Ascending aorta (tissue), 2 donors: ENCODE results near the gene KCNMA1. TPM values are rescaled to one million over a fixed set of nuclear protein-coding genes. Genes with fewer than 3 reads are reported as not detected.

Source experiments
- DNase-seq, 2 donors: peaks; one replicate each; pipeline ENCODE4 v3.0.0-alpha.2; 2019; ENCODE audit warnings: low spot score in 2 of 2
- H3K27ac ChIP-seq, 2 donors: fragments of 200-600 bp; sonication (generic); one replicate each; pipeline ENCODE4 v1.5.1; 2016 to 2017; ENCODE audit warnings: mild to moderate bottlenecking in 1 of 2
- H3K27me3 ChIP-seq: fragments of 200-600 bp; sonication (generic); one replicate; pipeline ENCODE4 v1.5.1; 2017
- H3K36me3 ChIP-seq, 2 donors: fragments of 200-600 bp; sonication (generic); one replicate each; pipeline ENCODE4 v1.5.1; 2016
- H3K4me1 ChIP-seq, 2 donors: fragments of 200-600 bp; sonication (generic); one replicate each; pipeline ENCODE4 v1.5.1; 2016 to 2017; ENCODE audit warnings: mild to moderate bottlenecking in 1 of 2
- H3K4me3 ChIP-seq, 2 donors: fragments of 200-600 bp; sonication (generic); one replicate each; pipeline ENCODE4 v1.5.1; 2016 to 2017; ENCODE audit warnings: mild to moderate bottlenecking in 1 of 2
- H3K9me3 ChIP-seq, 2 donors: fragments of 200-600 bp; sonication (generic); one replicate each; pipeline ENCODE4 v1.5.1; 2016
- intact Hi-C: fragments of 100-400 bp; cut with DNase I; formaldehyde crosslinking; loops from one replicate; pipeline ENCODE4 v1.15.1; 2023
- total RNA-seq: library from RNA; depleted of rRNA; stranded (reverse); fragments of >200 nt; gene quantifications from one replicate; pipeline ENCODE4 v1.1.0, GENCODE V29; 2016
- TF ChIP-seq, protein P1 (sequence below), 3 experiments: fragments of 200-600 bp in 2 of 3; fragments of 450-650 bp in 1 of 3; sonication (generic) in 2 of 3; IDR thresholded peaks; one replicate each; pipeline ENCODE4 v1.5.1; 2016 to 2019; ENCODE audit warnings: antibody characterized with exemption in 3 of 3, mild to moderate bottlenecking in 1 of 3, moderate library complexity in 1 of 3

KCNMA1 gene
- total RNA-seq, 1 donor from 2014 or later, result 28.6 TPM

DNA sequence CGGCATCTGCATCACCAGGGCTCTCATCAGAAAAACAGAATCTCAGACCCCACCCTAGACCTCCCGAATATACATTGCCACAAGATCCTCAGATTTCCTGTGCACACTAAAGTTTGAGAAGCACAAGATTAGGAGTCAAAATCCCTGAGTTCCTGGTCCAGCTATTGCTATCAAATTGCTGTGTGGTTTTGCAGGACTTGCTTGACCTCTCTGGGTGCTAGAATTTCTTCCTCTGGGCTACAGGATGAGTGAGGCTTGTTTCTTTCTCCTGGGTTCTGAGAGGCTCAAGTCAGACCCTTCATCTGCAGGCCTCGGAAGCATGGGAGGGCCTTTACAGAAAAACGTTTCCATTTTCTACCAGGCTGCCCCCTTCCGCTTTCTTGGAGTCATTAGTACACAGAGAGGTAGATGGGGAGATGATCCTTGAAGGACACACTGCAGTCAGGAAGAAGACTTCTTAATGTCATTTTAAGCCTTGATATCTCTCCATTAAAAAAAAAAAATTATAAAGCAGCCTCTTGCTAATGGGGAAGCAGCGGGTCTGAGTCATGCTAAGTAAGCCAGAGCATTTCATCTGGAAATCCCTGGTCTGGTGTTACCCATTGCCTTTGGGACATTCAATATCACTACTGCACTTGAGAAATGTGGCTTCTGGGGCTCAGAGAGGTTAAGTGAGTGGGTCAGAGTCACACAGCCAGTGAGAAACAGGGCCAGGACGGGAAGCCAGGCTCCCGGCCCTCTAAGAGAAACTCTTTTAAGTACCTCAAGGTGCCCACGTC lies 173.5 kb downstream of the KCNMA1 start:
- Histone ChIP-seq H3K27me3 (no peaks in the 10 kb centered on the region), H3K9me3 (no peaks in the 10 kb centered on the region), H3K36me3 (no peaks in the 10 kb centered on the region), H3K4me3 (no peak overlapping the region), H3K27ac (peak overlapping the region; percentile 57 to 58), H3K4me1 (peaks cover 14 to 33% of the 10 kb centered on the region in 2 donors)
- intact Hi-C loops, result no loop called here
- DNase-seq, result no peak
- TF ChIP-seq, protein P1, sequence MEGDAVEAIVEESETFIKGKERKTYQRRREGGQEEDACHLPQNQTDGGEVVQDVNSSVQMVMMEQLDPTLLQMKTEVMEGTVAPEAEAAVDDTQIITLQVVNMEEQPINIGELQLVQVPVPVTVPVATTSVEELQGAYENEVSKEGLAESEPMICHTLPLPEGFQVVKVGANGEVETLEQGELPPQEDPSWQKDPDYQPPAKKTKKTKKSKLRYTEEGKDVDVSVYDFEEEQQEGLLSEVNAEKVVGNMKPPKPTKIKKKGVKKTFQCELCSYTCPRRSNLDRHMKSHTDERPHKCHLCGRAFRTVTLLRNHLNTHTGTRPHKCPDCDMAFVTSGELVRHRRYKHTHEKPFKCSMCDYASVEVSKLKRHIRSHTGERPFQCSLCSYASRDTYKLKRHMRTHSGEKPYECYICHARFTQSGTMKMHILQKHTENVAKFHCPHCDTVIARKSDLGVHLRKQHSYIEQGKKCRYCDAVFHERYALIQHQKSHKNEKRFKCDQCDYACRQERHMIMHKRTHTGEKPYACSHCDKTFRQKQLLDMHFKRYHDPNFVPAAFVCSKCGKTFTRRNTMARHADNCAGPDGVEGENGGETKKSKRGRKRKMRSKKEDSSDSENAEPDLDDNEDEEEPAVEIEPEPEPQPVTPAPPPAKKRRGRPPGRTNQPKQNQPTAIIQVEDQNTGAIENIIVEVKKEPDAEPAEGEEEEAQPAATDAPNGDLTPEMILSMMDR (IDR thresholded peaks at IDR 0.05), result no peak

DNA sequence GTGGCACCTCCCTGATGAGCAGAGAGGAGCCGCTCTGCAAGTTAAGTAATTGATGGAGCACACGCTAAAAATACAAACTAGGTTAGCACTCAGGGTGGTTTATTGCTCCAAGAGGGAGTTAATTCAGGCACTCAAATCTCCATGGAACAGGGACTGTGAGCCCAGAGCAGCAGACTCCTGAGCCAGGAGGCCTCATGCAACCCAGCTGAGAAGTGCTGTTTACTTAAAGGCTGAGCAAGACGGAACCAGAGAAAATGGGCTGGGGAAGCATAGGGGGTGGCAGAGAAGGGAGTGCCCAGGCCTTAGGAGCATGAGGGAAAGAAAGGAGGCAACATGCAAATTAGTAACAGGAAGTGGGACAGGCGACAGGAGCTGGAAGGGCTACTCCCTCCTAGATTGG lies 174.1 kb downstream of the KCNMA1 start:
- H3K4me3 ChIP-seq, result no peak overlapping the region
- TF ChIP-seq, protein P1 (IDR thresholded peaks at IDR 0.05), result no peak
- H3K9me3 ChIP-seq, result no peaks in the 10 kb centered on the region
- H3K36me3 ChIP-seq, result no peaks in the 10 kb centered on the region
- DNase-seq, result peak in 1 of 2 donors; percentile 67
- peaks cover 14 to 33% of the 10 kb centered on the region in 2 donors for H3K4me1 ChIP-seq
- H3K27me3 ChIP-seq, result no peaks in the 10 kb centered on the region
- H3K27ac ChIP-seq, result peak overlapping the region; percentile 56 to 57
- intact Hi-C loops, result no loop called here

GRCh38 chr10:77461636-77462296 lies 175.8 kb downstream of the KCNMA1 start:
- TF ChIP-seq, protein P1 (IDR thresholded peaks at IDR 0.05), result no peak
- Histone ChIP-seq H3K4me3 (no peak overlapping the region), H3K9me3 (no peaks in the 10 kb centered on the region), H3K4me1 (peaks cover 10 to 29% of the 10 kb centered on the region in 2 donors), H3K36me3 (no peaks in the 10 kb centered on the region), H3K27ac (no peak overlapping the region), H3K27me3 (no peaks in the 10 kb centered on the region)
- no peak for DNase-seq
- intact Hi-C loops, result no loop called here

DNA sequence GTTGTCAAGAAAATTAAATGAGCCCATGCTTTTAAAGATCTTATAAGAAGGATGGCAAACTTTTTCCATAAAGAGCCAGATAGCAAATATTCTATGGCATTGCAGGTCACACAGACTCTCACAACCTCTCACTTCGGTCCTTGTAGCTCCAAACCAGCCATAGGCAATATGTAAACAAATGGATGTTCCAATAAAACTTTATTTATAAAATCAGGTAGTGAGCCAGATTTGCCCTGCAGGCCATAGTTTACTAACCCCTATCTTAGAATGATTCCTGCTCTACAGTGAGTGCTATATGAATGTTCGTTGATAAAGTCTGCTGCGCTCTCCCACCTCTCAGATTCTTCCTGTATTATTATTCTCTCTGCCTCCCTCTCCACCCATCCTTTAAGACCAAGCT lies 177.7 kb downstream of the KCNMA1 start:
- TF ChIP-seq, protein P1 (IDR thresholded peaks at IDR 0.05), result no peak
- H3K36me3 ChIP-seq, result no peaks in the 10 kb centered on the region
- H3K4me1 ChIP-seq, result peaks cover 10 to 20% of the 10 kb centered on the region in 2 donors
- H3K9me3 ChIP-seq, result no peaks in the 10 kb centered on the region
- H3K27ac ChIP-seq, result no peak overlapping the region
- no peak for DNase-seq
- intact Hi-C loops, result no loop called here
- no peaks in the 10 kb centered on the region for H3K27me3 ChIP-seq
- no peak overlapping the region for H3K4me3 ChIP-seq

- no peak for DNase-seq
- Histone ChIP-seq H3K4me1 (peaks cover 9 to 19% of the 10 kb centered on the region in 2 donors), H3K36me3 (no peaks in the 10 kb centered on the region), H3K9me3 (no peaks in the 10 kb centered on the region), H3K27ac (no peak overlapping the region), H3K27me3 (no peaks in the 10 kb centered on the region), H3K4me3 (no peak overlapping the region)
- TF ChIP-seq, protein P1 (IDR thresholded peaks at IDR 0.05), result no peak
- intact Hi-C loops, result no loop called here
These were observed 178.5 kb downstream of the KCNMA1 start for GRCh38 chr10:77458986-77459590.
